ENCODE results near the gene DEUP1. TPM values are rescaled to one million over a fixed set of nuclear protein-coding genes. Genes with fewer than 3 reads are reported as not detected.

DEUP1 gene
- total and polyA plus RNA-seq, 2 donors (not counting 1 experiment from before 2014, with no cell fraction given): not detected

- Histone ChIP-seq H2AFZ (ENCODE audit: low read length) (no peak overlapping the region), H3K4me2 (ENCODE audit: extremely low read depth, insufficient read depth, low read length) (no peak overlapping the region), H3K9ac (ENCODE audit: insufficient read depth, low read length) (no peak overlapping the region), H3K9me3 (ENCODE audit: control insufficient read depth, insufficient read depth, low read depth, low read length) (no peaks in the 10 kb centered on the region), H3K27me3 (ENCODE audit: control insufficient read depth, insufficient read depth, low read length) (no peaks in the 10 kb centered on the region), H3K4me1 (ENCODE audit: control insufficient read depth, extremely low read depth, insufficient read depth, low read length) (no peaks in the 10 kb centered on the region), H3K4me3 (replicated peaks in 1 of 4; ENCODE audit: control extremely low read depth in 1 of 4, insufficient read depth in 1 of 4, low read depth in 3 of 4, low read length in 4 of 4) (no peak overlapping the region), H3K27ac (ENCODE audit: insufficient read depth, low read length) (no peak overlapping the region), H3K79me2 (ENCODE audit: control insufficient read depth, insufficient read depth, low read length) (no peaks in the 10 kb centered on the region), H4K20me1 (ENCODE audit: control insufficient read depth, extremely low read depth, insufficient read depth, low read length) (no peaks in the 10 kb centered on the region), H3K36me3 (ENCODE audit: control insufficient read depth, insufficient read depth, low read length) (no peaks in the 10 kb centered on the region)
- no peak for DNase-seq (ENCODE audit: low read depth in 2 of 2)
- TF ChIP-seq CTCF (conservative IDR thresholded peaks at IDR 0.05 in 1 of 2, IDR thresholded peaks at IDR 0.05 in 1 of 2; ENCODE audit: low read depth in 1 of 2, low read length in 2 of 2): no peak
- no peak for TF ChIP-seq EZH2 (IDR thresholded peaks at IDR 0.05; ENCODE audit: low read length, missing control alignments)
Observed at GRCh38 chr11:93474123-93474522, 143.6 kb downstream of the DEUP1 start.

- no peak overlapping the region for H2AFZ ChIP-seq (ENCODE audit: low read length)
- H3K9me3 ChIP-seq (ENCODE audit: control insufficient read depth, insufficient read depth, low read depth, low read length): no peaks in the 10 kb centered on the region
- no peaks in the 10 kb centered on the region for H4K20me1 ChIP-seq (ENCODE audit: control insufficient read depth, extremely low read depth, insufficient read depth, low read length)
- H3K4me1 ChIP-seq (ENCODE audit: control insufficient read depth, extremely low read depth, insufficient read depth, low read length): no peaks in the 10 kb centered on the region
- H3K27ac ChIP-seq (ENCODE audit: insufficient read depth, low read length): no peak overlapping the region
- DNase-seq (ENCODE audit: low read depth in 2 of 2): peak; percentile 29 to 39
- H3K4me3 ChIP-seq (replicated peaks in 1 of 4; ENCODE audit: control extremely low read depth in 1 of 4, insufficient read depth in 1 of 4, low read depth in 3 of 4, low read length in 4 of 4): no peak overlapping the region
- H3K79me2 ChIP-seq (ENCODE audit: control insufficient read depth, insufficient read depth, low read length): no peaks in the 10 kb centered on the region
- H3K4me2 ChIP-seq (ENCODE audit: extremely low read depth, insufficient read depth, low read length): no peak overlapping the region
- no peaks in the 10 kb centered on the region for H3K36me3 ChIP-seq (ENCODE audit: control insufficient read depth, insufficient read depth, low read length)
- H3K27me3 ChIP-seq (ENCODE audit: control insufficient read depth, insufficient read depth, low read length): no peaks in the 10 kb centered on the region
- H3K9ac ChIP-seq (ENCODE audit: insufficient read depth, low read length): no peak overlapping the region
- TF ChIP-seq CTCF (conservative IDR thresholded peaks at IDR 0.05 in 1 of 2, IDR thresholded peaks at IDR 0.05 in 1 of 2; ENCODE audit: low read depth in 1 of 2, low read length in 2 of 2) (no peak), EZH2 (IDR thresholded peaks at IDR 0.05; ENCODE audit: low read length, missing control alignments) (no peak)
Observed at GRCh38 chr11:93476796-93477195, 146.3 kb downstream of the DEUP1 start.

GRCh38 chr11:93477684-93478234, 147.2 kb downstream of the DEUP1 start:
- Histone ChIP-seq H2AFZ (ENCODE audit: low read length) (no peak overlapping the region), H3K79me2 (ENCODE audit: control insufficient read depth, insufficient read depth, low read length) (no peaks in the 10 kb centered on the region), H3K36me3 (ENCODE audit: control insufficient read depth, insufficient read depth, low read length) (no peaks in the 10 kb centered on the region), H3K27me3 (ENCODE audit: control insufficient read depth, insufficient read depth, low read length) (no peaks in the 10 kb centered on the region), H3K4me3 (replicated peaks in 1 of 4; ENCODE audit: control extremely low read depth in 1 of 4, insufficient read depth in 1 of 4, low read depth in 3 of 4, low read length in 4 of 4) (no peak overlapping the region), H3K27ac (ENCODE audit: insufficient read depth, low read length) (no peak overlapping the region), H3K9ac (ENCODE audit: insufficient read depth, low read length) (no peak overlapping the region), H3K4me1 (ENCODE audit: control insufficient read depth, extremely low read depth, insufficient read depth, low read length) (no peaks in the 10 kb centered on the region), H4K20me1 (ENCODE audit: control insufficient read depth, extremely low read depth, insufficient read depth, low read length) (no peaks in the 10 kb centered on the region), H3K4me2 (ENCODE audit: extremely low read depth, insufficient read depth, low read length) (no peak overlapping the region), H3K9me3 (ENCODE audit: control insufficient read depth, insufficient read depth, low read depth, low read length) (no peaks in the 10 kb centered on the region)
- DNase-seq (ENCODE audit: low read depth in 2 of 2): peak in 1 of 2 donors; percentile 26
- TF ChIP-seq EZH2 (IDR thresholded peaks at IDR 0.05; ENCODE audit: low read length, missing control alignments): no peak
- no peak for TF ChIP-seq CTCF (conservative IDR thresholded peaks at IDR 0.05 in 1 of 2, IDR thresholded peaks at IDR 0.05 in 1 of 2; ENCODE audit: low read depth in 1 of 2, low read length in 2 of 2)
